NCI-H2171 treated with DMSO at 0.1 percent for 48 hours (cell line): ENCODE results near the gene DGKB.

Experiments
- DNase-seq: peaks from one replicate; lab custom pipeline; 2025; lab: John Stamatoyannopoulos, UW

Gene DGKB

GRCh38 chr7:14207711-14208110, 694.8 kb downstream of the DGKB start:
- DNase-seq, result no peak

GRCh38 chr7:14207138-14207537, 695.4 kb downstream of the DGKB start:
- no peak for DNase-seq

GRCh38 chr7:14206121-14206520, 696.4 kb downstream of the DGKB start:
- DNase-seq, result no peak

GRCh38 chr7:14201353-14201752, 701.2 kb downstream of the DGKB start:
- no peak for DNase-seq

GRCh38 chr7:14199336-14199735, 703.2 kb downstream of the DGKB start:
- DNase-seq, result no peak

- peak; percentile 26 for DNase-seq
Observed at GRCh38 chr7:14197280-14197679, 705.3 kb downstream of the DGKB start.

- DNase-seq, result no peak
Observed at GRCh38 chr7:14196555-14196954, 706.0 kb downstream of the DGKB start.

- no peak for DNase-seq
Observed at GRCh38 chr7:14195871-14196270, 706.7 kb downstream of the DGKB start.

GRCh38 chr7:14195079-14195478, 707.5 kb downstream of the DGKB start:
- DNase-seq, result no peak

GRCh38 chr7:14191686-14192098, 710.9 kb downstream of the DGKB start:
- DNase-seq, result no peak

GRCh38 chr7:14184292-14184864, 718.2 kb downstream of the DGKB start:
- no peak for DNase-seq

GRCh38 chr7:14179781-14180180, 722.8 kb downstream of the DGKB start:
- DNase-seq, result no peak

GRCh38 chr7:14177876-14178275, 724.7 kb downstream of the DGKB start:
- DNase-seq, result no peak

GRCh38 chr7:14170872-14171271, 731.7 kb downstream of the DGKB start:
- DNase-seq, result no peak

- peak; percentile 44 for DNase-seq
Observed at GRCh38 chr7:14158111-14158510, 744.4 kb downstream of the DGKB start.

- DNase-seq, result no peak
Observed at GRCh38 chr7:14156436-14156835, 746.1 kb downstream of the DGKB start.

- DNase-seq, result no peak
Observed at GRCh38 chr7:14148974-14149373, 753.6 kb downstream of the DGKB start.

GRCh38 chr7:14147532-14147931, 755.0 kb downstream of the DGKB start:
- DNase-seq, result no peak

- no peak for DNase-seq
Observed at GRCh38 chr7:14144538-14144937, 758.0 kb downstream of the DGKB start.

- DNase-seq, result no peak
Observed at GRCh38 chr7:14144109-14144508, 758.4 kb downstream of the DGKB start.

GRCh38 chr7:14137676-14138075, 764.9 kb downstream of the DGKB start:
- DNase-seq, result no peak

- DNase-seq, result no peak
Observed at GRCh38 chr7:14133752-14134151, 768.8 kb downstream of the DGKB start.

GRCh38 chr7:14125998-14126397, 776.6 kb downstream of the DGKB start:
- no peak for DNase-seq

GRCh38 chr7:14124716-14125115, 777.8 kb downstream of the DGKB start:
- DNase-seq, result no peak

GRCh38 chr7:14123923-14124322, 778.6 kb downstream of the DGKB start:
- DNase-seq, result no peak
